ENCODE data around the gene GPA33. TPM values are rescaled to one million over a fixed set of nuclear protein-coding genes. Genes with fewer than 3 reads are reported as not detected.

The GPA33 gene
- total and polyA plus RNA-seq, 5 donors = 0.11 to 0.36 (median 0.23) TPM; not detected in 1

DNA sequence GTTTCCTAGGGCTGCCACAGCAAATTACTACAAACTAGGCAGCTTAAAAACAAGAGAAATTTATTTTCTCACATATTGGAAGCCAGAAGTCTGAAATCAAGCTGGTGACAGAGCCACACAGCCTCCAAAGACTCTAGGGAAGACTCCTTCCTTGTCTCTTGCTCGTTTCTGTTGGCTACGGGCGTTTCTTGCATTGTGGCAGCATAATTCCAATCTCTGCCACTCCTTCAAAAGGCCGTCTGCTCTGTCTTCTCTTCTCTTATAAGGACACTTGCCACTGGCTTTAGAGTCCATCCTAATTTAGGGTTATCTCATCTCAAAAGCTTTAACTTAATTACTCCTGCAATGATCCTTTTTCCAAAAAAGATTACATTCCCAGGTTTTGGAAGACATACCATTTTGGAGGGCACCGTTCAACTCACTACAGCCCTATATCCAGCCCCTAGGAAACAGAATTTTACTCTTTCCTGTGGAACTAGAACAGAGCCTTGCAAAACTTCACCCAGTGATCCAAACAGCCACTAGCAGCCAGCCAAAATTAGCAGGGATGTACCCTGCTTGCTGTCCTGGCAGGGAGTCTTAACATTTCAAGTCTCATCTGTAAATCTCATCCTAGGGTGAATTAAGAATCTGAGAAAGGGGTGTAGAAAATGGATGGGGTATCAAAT is 12.9 kb upstream of the GPA33 start:
- H3K27me3 ChIP-seq (ENCODE audit: control insufficient read depth, insufficient read depth) = no peaks in the 10 kb centered on the region
- H3K4me3 ChIP-seq (ENCODE audit: low read length) = no peak overlapping the region
- ATAC-seq (no peak), DNase-seq (no peak)
- WGBS = 66% methylated on average over 5 of the region's 5 CpGs
- no peak overlapping the region for H3K27ac ChIP-seq (ENCODE audit: low read length)
- no peaks in the 10 kb centered on the region for H3K9me3 ChIP-seq (ENCODE audit: control insufficient read depth, low read length)
- intact Hi-C loops (cut with DNase I) = no loop called here
- peaks cover 2% of the 10 kb centered on the region for H3K4me1 ChIP-seq (ENCODE audit: control insufficient read depth, insufficient read depth, low read length)

DNA sequence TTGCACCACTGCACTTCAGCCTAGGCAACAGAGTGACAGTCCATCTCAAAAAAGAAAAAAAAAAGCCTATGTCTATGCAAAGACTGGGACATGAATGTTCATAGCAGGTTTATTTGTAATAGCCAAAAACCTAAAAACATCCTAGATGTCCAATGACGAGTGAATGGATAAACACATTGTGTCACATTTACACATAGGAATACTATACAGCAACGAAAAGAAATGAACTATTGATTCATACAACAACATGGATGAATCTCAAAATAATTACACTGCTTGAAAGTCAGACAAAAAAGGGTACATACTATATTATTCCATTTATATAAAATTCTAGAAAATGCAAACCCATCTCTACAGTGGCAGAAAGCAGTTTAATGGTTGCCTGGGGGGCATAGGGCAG is 11.6 kb upstream of the GPA33 start:
- DNase-seq (no peak), ATAC-seq (no peak)
- Histone ChIP-seq H3K27me3 (ENCODE audit: control insufficient read depth, insufficient read depth) (no peaks in the 10 kb centered on the region), H3K4me1 (ENCODE audit: control insufficient read depth, insufficient read depth, low read length) (no peaks in the 10 kb centered on the region), H3K4me3 (ENCODE audit: low read length) (no peak overlapping the region), H3K27ac (ENCODE audit: low read length) (no peak overlapping the region), H3K9me3 (ENCODE audit: control insufficient read depth, low read length) (no peaks in the 10 kb centered on the region)
- intact Hi-C loops (cut with DNase I) = no loop called here
- 90% methylated on average over 2 of the region's 2 CpGs for WGBS

GRCh38 chr1:167100730-167101129 is 10.6 kb upstream of the GPA33 start:
- no peak for ATAC-seq
- no peaks in the 10 kb centered on the region for H3K9me3 ChIP-seq (ENCODE audit: control insufficient read depth, low read length)
- H3K4me1 ChIP-seq (ENCODE audit: control insufficient read depth, insufficient read depth, low read length) = no peaks in the 10 kb centered on the region
- H3K27ac ChIP-seq (ENCODE audit: low read length) = no peak overlapping the region
- DNase-seq = no peak
- H3K27me3 ChIP-seq (ENCODE audit: control insufficient read depth, insufficient read depth) = no peaks in the 10 kb centered on the region
- H3K4me3 ChIP-seq (ENCODE audit: low read length) = no peak overlapping the region
- intact Hi-C loops (cut with DNase I) = no loop called here
- WGBS = 94% methylated on average over 2 of the region's 2 CpGs

DNA sequence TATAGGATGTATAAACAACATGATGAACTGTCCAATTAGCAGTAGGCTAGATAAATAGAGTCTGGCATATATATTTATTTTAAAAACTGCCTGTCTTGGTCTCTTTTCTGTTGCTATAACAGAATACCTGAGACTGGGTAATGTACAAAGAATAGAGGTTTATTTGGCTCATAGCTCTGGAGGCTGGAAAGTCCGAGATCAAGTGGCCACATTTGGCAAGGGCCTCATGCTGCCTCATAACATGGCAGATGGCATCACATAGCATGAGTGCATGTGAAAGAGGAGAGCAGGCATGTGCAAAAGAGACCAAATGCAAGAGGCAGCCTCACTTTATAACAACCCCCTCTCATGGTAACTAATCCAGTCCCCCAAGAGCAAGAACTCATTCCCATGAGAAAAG is 9.7 kb upstream of the GPA33 start:
- H3K4me1 ChIP-seq (ENCODE audit: control insufficient read depth, insufficient read depth, low read length) = no peaks in the 10 kb centered on the region
- H3K9me3 ChIP-seq (ENCODE audit: control insufficient read depth, low read length) = no peaks in the 10 kb centered on the region
- H3K4me3 ChIP-seq (ENCODE audit: low read length) = no peak overlapping the region
- no peaks in the 10 kb centered on the region for H3K27me3 ChIP-seq (ENCODE audit: control insufficient read depth, insufficient read depth)
- no peak for DNase-seq
- intact Hi-C loops (cut with DNase I) = no loop called here
- WGBS = 76% methylated on average over 1 of the region's 1 CpG
- ATAC-seq = no peak
- H3K27ac ChIP-seq (ENCODE audit: low read length) = no peak overlapping the region

GRCh38 chr1:167095368-167095767 is 5.2 kb upstream of the GPA33 start:
- H3K27me3 ChIP-seq (ENCODE audit: control insufficient read depth, insufficient read depth) = no peaks in the 10 kb centered on the region
- H3K9me3 ChIP-seq (ENCODE audit: control insufficient read depth, low read length) = no peaks in the 10 kb centered on the region
- intact Hi-C loops (cut with DNase I) = no loop called here
- ATAC-seq (no peak), DNase-seq (peak in 1 of 3 donors; percentile 54)
- WGBS = 16% methylated on average over 5 of the region's 5 CpGs
- H3K27ac ChIP-seq (ENCODE audit: low read length) = peak overlapping the region; percentile 99
- no peaks in the 10 kb centered on the region for H3K4me1 ChIP-seq (ENCODE audit: control insufficient read depth, insufficient read depth, low read length)
- peak overlapping the region; percentile 74 for H3K4me3 ChIP-seq (ENCODE audit: low read length)

- intact Hi-C loops (cut with DNase I) = no loop called here
- DNase-seq (no peak), ATAC-seq (peak; percentile 44)
- Histone ChIP-seq H3K4me1 (ENCODE audit: control insufficient read depth, insufficient read depth, low read length) (no peaks in the 10 kb centered on the region), H3K27ac (ENCODE audit: low read length) (peak overlapping the region; percentile 99), H3K27me3 (ENCODE audit: control insufficient read depth, insufficient read depth) (no peaks in the 10 kb centered on the region), H3K4me3 (ENCODE audit: low read length) (peak overlapping the region; percentile 74), H3K9me3 (ENCODE audit: control insufficient read depth, low read length) (no peaks in the 10 kb centered on the region)
- WGBS = 76% methylated on average over 8 of the region's 8 CpGs
Measured at GRCh38 chr1:167094690-167095089, 4.5 kb upstream of the GPA33 start.

DNA sequence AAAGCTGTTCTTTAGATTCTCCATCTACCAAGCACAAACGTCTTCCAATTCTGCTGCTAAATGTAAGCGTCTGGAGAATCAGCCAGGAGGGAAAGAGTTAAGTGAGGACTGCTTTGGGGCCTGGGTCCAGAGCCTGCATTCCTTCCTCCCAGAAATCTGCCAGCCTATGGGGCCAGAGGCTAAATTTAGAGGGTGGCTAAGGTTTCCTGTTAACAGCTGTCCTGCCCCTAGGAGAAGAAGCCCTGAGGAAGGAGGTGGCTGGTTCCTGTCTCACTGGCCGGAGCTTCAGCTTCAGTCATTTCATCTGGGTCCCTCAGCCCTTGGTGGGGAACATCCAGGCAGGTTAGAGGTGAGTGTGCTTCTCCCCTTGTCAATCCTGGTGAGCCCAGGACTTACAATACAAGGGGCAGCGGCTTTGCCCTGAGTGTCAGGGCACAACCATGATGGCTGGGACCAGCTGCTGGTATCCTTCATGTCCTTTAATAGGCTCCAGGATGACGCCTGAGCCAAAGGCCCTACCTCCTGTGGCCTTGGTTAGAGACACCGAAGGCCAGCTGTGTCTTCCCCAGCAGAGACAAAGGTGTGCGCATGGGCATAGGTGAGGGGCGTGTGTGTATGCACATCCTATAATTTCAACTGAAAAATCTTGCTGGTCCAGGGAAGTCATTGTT is 3.8 kb upstream of the GPA33 start, which contains the start of gene STYXL2:
STYXL2 (plus strand) TSS at position 230 of the 671 bp plus-strand sequence. CDS start 775 bp downstream, outside the sequence.
- Histone ChIP-seq H3K27me3 (ENCODE audit: control insufficient read depth, insufficient read depth) (no peaks in the 10 kb centered on the region), H3K4me1 (ENCODE audit: control insufficient read depth, insufficient read depth, low read length) (no peaks in the 10 kb centered on the region), H3K9me3 (ENCODE audit: control insufficient read depth, low read length) (no peaks in the 10 kb centered on the region), H3K27ac (ENCODE audit: low read length) (peak within 1 kb of the TSS; percentile 99), H3K4me3 (ENCODE audit: low read length) (peak within 1 kb of the TSS; percentile 74)
- DNase-seq = no peak
- WGBS = 46% methylated on average over 8 of the region's 8 CpGs
- ATAC-seq = peak; percentile 88
- intact Hi-C loops (cut with DNase I) = no loop called here

DNA sequence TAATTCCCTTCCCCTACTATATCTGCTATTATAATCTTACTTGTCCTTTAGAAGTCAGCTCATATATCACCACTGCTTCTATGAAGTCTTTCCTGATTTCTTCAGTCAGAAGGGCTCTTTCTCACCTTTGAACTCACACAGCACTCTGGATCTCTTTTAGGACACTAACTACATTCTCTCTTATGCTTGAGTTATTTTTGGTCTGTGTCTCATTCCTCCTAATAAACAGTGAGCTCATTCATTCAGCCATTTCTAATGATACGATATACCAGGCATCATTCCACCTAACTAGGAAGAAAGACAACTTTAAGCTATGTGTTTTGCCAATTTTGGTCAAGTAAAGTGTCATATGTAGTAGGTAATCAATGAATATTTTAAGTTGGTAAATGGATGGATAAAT is 2.5 kb upstream of the GPA33 start:
- H3K4me3 ChIP-seq (ENCODE audit: low read length) = no peak overlapping the region
- no peaks in the 10 kb centered on the region for H3K9me3 ChIP-seq (ENCODE audit: control insufficient read depth, low read length)
- H3K27ac ChIP-seq (ENCODE audit: low read length) = peak overlapping the region; percentile 99
- DNase-seq (no peak), ATAC-seq (peak in 1 of 2 donors; percentile 36)
- no peaks in the 10 kb centered on the region for H3K27me3 ChIP-seq (ENCODE audit: control insufficient read depth, insufficient read depth)
- WGBS = 49% methylated on average over 1 of the region's 1 CpG
- no peaks in the 10 kb centered on the region for H3K4me1 ChIP-seq (ENCODE audit: control insufficient read depth, insufficient read depth, low read length)
- intact Hi-C loops (cut with DNase I) = no loop called here

DNA sequence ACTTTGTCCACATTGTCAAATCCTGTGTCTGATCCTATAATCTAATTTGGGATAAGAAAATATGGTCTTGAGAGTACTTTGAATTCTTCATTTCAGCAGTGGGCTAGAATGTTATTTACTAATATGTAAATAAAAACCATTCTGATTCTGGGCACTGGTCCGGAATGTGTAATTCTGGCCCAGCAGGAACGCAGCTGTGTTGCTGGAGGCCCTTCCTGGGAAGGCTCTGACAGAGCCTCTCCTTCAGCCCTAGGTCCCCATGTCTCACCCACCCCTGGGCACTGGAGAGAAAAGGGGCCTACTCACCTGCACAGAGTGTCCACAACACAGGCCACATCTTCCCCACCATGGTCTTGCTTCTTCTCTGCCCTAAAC is 251 bp downstream of the GPA33 start:
- Histone ChIP-seq H3K4me3 (ENCODE audit: low read length) (no peak overlapping the region), H3K27ac (ENCODE audit: low read length) (no peak overlapping the region), H3K9me3 (ENCODE audit: control insufficient read depth, low read length) (no peaks in the 10 kb centered on the region), H3K27me3 (ENCODE audit: control insufficient read depth, insufficient read depth) (no peaks in the 10 kb centered on the region), H3K4me1 (ENCODE audit: control insufficient read depth, insufficient read depth, low read length) (no peaks in the 10 kb centered on the region)
- ATAC-seq (no peak), DNase-seq (no peak)
- intact Hi-C loops (cut with DNase I) = no loop called here
- 68% methylated on average over 2 of the region's 2 CpGs for WGBS

DNA sequence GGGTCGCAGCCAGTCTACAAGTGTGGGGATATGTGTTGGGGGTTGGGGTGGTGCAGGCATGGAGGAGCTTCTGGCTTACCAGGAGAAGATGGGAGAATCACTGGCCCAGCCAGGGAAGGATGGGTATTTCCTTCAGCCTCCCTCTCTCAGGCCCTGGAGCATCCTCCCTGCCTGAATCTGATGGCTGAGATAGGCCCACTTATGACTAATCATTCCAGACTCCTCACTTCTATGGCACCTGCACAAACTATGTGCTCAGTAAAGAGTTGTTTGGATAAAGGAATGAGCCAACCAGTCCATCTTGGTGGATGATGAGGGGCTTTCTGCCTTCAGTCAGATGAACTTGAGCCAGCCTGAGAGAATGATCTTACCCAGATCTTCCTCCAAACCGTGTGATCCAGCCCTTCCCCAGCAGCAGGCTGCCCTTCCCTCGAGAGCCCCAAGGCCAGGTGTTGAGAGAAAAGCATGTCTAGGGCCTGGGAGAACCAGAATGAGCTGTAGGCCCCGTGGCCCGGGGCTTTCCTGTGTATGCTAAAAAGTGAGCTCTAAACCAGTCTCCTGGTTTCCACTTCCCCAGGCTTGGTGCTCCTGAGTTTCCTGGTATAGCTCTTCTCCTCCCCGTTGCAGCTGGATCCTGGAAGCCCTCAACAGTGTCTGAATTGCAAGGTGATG is 1.3 kb downstream of the GPA33 start:
- Histone ChIP-seq H3K27me3 (ENCODE audit: control insufficient read depth, insufficient read depth) (no peaks in the 10 kb centered on the region), H3K27ac (ENCODE audit: low read length) (no peak overlapping the region), H3K9me3 (ENCODE audit: control insufficient read depth, low read length) (no peaks in the 10 kb centered on the region), H3K4me3 (ENCODE audit: low read length) (no peak overlapping the region), H3K4me1 (ENCODE audit: control insufficient read depth, insufficient read depth, low read length) (no peaks in the 10 kb centered on the region)
- intact Hi-C loops (cut with DNase I) = no loop called here
- ATAC-seq = no peak
- DNase-seq = no peak
- WGBS = 79% methylated on average over 6 of the region's 6 CpGs

- no peak for DNase-seq
- ATAC-seq = no peak
- H3K27ac ChIP-seq (ENCODE audit: low read length) = no peak overlapping the region
Measured at GRCh38 chr1:167086768-167087167, 3.4 kb downstream of the GPA33 start.

More at GRCh38 chr1:167086768-167087167, 3.4 kb downstream of the GPA33 start:
- intact Hi-C loops (cut with DNase I) = no loop called here
- no peaks in the 10 kb centered on the region for H3K4me1 ChIP-seq (ENCODE audit: control insufficient read depth, insufficient read depth, low read length)
- H3K4me3 ChIP-seq (ENCODE audit: low read length) = no peak overlapping the region
- H3K27me3 ChIP-seq (ENCODE audit: control insufficient read depth, insufficient read depth) = no peaks in the 10 kb centered on the region
- no peaks in the 10 kb centered on the region for H3K9me3 ChIP-seq (ENCODE audit: control insufficient read depth, low read length)
- 83% methylated on average over 3 of the region's 3 CpGs for WGBS

All from right cardiac atrium (tissue), 5 donors.